GM21423 (cell line): Measurements from ENCODE around the gene INHA.

Experiments used
- ATAC-seq: cut with Tn5 transposase; IDR thresholded peaks from one replicate; pipeline ENCODE4 v1.9.1; 2021; ENCODE audit warnings: mild to moderate bottlenecking, moderate library complexity; ENCODE audit not compliant: unreplicated experiment

The INHA gene

GRCh38 chr2:219608399-219608964 lies 36.4 kb downstream of the INHA start:
- ATAC-seq: no peak

GRCh38 chr2:219609149-219609750 lies 37.1 kb downstream of the INHA start:
- ATAC-seq: no peak

- no peak for ATAC-seq
Observed at GRCh38 chr2:219611306-219611705, 39.2 kb downstream of the INHA start.

GRCh38 chr2:219611866-219612576 lies 39.9 kb downstream of the INHA start:
- no peak for ATAC-seq

GRCh38 chr2:219612577-219613286 lies 40.6 kb downstream of the INHA start:
- no peak for ATAC-seq

GRCh38 chr2:219613461-219614070 lies 41.5 kb downstream of the INHA start:
- no peak for ATAC-seq

GRCh38 chr2:219614076-219614860 lies 42.2 kb downstream of the INHA start:
- ATAC-seq: no peak

GRCh38 chr2:219615036-219615435 lies 42.9 kb downstream of the INHA start:
- ATAC-seq: no peak

GRCh38 chr2:219615894-219616293 lies 43.8 kb downstream of the INHA start:
- no peak for ATAC-seq

GRCh38 chr2:219616550-219616949 lies 44.4 kb downstream of the INHA start:
- no peak for ATAC-seq

GRCh38 chr2:219618733-219619122 lies 46.6 kb downstream of the INHA start:
- ATAC-seq: no peak

- ATAC-seq: no peak
Observed at GRCh38 chr2:219619235-219619634, 47.1 kb downstream of the INHA start.

GRCh38 chr2:219620546-219620945 lies 48.4 kb downstream of the INHA start:
- ATAC-seq: no peak

- no peak for ATAC-seq
Observed at GRCh38 chr2:219621935-219622334, 49.8 kb downstream of the INHA start.

GRCh38 chr2:219622472-219622871 lies 50.4 kb downstream of the INHA start:
- ATAC-seq: no peak

- no peak for ATAC-seq
Observed at GRCh38 chr2:219624565-219624964, 52.5 kb downstream of the INHA start.

- ATAC-seq: no peak
Observed at GRCh38 chr2:219625179-219625578, 53.1 kb downstream of the INHA start.
